Measurements from ENCODE around the gene MTA1.

DNA sequence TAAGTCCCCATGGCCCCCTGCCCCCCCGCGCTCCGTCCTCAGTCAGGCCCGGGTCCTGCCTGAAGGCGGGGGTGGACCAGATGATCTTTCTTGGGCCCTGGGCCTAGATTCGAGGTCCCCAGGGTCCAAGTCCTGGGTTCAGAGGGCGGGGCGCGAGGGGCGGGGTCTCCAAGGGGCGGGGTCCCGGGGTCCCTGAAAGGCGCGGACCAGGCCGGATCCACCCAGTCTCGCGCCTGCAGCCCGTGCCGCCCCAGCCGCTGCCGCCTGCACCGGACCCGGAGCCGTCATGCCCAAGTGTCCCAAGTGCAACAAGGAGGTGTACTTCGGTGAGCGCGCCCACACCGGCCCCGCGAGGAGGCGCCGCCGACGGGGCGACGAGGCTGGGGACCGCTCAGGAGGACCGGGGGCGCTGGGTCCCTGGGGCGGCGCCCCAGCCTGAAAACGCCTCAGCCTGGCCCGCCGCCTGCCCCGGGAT lies 67.4 kb downstream of the MTA1 start:
- TF ChIP-seq, protein P1, sequence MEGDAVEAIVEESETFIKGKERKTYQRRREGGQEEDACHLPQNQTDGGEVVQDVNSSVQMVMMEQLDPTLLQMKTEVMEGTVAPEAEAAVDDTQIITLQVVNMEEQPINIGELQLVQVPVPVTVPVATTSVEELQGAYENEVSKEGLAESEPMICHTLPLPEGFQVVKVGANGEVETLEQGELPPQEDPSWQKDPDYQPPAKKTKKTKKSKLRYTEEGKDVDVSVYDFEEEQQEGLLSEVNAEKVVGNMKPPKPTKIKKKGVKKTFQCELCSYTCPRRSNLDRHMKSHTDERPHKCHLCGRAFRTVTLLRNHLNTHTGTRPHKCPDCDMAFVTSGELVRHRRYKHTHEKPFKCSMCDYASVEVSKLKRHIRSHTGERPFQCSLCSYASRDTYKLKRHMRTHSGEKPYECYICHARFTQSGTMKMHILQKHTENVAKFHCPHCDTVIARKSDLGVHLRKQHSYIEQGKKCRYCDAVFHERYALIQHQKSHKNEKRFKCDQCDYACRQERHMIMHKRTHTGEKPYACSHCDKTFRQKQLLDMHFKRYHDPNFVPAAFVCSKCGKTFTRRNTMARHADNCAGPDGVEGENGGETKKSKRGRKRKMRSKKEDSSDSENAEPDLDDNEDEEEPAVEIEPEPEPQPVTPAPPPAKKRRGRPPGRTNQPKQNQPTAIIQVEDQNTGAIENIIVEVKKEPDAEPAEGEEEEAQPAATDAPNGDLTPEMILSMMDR (IDR thresholded peaks at IDR 0.05; ENCODE audit: low read depth, low read length, missing input control) = no peak
- TF ChIP-seq, protein P2, sequence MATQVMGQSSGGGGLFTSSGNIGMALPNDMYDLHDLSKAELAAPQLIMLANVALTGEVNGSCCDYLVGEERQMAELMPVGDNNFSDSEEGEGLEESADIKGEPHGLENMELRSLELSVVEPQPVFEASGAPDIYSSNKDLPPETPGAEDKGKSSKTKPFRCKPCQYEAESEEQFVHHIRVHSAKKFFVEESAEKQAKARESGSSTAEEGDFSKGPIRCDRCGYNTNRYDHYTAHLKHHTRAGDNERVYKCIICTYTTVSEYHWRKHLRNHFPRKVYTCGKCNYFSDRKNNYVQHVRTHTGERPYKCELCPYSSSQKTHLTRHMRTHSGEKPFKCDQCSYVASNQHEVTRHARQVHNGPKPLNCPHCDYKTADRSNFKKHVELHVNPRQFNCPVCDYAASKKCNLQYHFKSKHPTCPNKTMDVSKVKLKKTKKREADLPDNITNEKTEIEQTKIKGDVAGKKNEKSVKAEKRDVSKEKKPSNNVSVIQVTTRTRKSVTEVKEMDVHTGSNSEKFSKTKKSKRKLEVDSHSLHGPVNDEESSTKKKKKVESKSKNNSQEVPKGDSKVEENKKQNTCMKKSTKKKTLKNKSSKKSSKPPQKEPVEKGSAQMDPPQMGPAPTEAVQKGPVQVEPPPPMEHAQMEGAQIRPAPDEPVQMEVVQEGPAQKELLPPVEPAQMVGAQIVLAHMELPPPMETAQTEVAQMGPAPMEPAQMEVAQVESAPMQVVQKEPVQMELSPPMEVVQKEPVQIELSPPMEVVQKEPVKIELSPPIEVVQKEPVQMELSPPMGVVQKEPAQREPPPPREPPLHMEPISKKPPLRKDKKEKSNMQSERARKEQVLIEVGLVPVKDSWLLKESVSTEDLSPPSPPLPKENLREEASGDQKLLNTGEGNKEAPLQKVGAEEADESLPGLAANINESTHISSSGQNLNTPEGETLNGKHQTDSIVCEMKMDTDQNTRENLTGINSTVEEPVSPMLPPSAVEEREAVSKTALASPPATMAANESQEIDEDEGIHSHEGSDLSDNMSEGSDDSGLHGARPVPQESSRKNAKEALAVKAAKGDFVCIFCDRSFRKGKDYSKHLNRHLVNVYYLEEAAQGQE (IDR thresholded peaks at IDR 0.05) = no peak
